Epithelial cell of esophagus (primary cell): ENCODE measurements around the gene ATP2A1.

Source experiments
- DNase-seq: peaks from one replicate; pipeline ENCODE4 v3.0.0; 2010; ENCODE audit warnings: low read depth
- H3K4me3 ChIP-seq: 2 replicates; pipeline ENCODE4 v1.5.1; 2011; ENCODE audit warnings: mild to moderate bottlenecking, low read length, control low read depth
- TF ChIP-seq, protein P1 (sequence below): IDR thresholded peaks from 2 replicates; pipeline ENCODE4 v1.5.1; 2011; ENCODE audit warnings: low read depth, mild to moderate bottlenecking, low read length, control low read depth, inconsistent platforms; ENCODE audit not compliant: insufficient read depth; ENCODE audit errors: missing control alignments

Gene ATP2A1

DNA sequence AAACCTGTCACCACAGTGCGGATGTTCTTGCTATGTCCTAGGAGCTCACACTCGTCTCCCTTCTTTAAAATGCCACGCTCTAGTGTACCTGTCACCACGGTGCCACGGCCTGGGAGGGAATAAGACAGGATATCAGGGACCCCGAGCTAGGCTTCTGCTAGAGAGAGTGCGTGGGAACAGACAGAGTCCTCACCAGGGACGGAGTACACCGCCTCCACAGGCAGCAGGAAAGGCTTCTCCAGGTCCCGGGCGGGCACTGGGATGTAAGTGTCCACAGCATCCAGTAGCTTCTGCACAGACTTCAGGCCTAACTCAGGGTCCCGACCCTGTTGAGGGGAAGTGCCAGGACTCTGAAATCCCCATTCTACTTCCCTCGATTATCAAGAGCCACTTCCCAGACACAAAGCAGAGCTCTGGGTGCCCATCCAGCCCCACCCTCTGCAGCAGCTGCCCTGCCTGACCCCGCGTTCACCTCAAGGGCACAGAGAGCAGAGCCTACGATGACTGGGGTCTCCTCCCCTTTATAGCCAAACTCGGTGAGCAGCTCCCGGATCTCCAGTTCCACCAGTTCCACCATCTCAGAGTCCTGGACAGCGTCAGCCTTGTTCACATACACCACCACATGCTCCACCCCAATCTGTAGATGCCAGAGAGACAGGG, 33.9 kb upstream of the ATP2A1 start:
- no peak overlapping the region for H3K4me3 ChIP-seq
- no peak for DNase-seq
- TF ChIP-seq, protein P1, sequence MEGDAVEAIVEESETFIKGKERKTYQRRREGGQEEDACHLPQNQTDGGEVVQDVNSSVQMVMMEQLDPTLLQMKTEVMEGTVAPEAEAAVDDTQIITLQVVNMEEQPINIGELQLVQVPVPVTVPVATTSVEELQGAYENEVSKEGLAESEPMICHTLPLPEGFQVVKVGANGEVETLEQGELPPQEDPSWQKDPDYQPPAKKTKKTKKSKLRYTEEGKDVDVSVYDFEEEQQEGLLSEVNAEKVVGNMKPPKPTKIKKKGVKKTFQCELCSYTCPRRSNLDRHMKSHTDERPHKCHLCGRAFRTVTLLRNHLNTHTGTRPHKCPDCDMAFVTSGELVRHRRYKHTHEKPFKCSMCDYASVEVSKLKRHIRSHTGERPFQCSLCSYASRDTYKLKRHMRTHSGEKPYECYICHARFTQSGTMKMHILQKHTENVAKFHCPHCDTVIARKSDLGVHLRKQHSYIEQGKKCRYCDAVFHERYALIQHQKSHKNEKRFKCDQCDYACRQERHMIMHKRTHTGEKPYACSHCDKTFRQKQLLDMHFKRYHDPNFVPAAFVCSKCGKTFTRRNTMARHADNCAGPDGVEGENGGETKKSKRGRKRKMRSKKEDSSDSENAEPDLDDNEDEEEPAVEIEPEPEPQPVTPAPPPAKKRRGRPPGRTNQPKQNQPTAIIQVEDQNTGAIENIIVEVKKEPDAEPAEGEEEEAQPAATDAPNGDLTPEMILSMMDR: no peak

DNA sequence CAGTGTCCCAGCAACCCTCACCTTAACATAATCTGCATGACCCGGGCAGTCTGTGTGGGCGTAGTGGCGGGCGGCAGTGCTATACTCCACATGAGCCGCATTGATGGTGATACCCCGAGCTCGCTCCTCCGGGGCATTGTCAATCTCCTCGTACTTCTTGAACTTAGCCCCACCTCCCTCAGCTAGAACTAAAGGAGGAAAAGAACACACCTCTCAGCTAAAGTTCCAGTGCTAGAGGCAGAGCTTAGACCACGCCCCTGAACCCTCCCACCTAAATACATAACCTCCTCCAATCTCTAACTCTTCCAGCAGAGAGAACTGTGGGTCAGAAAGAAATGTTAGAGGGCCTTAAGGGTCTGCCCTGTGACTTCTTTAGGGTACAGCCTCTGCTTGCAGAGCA, 33.0 kb upstream of the ATP2A1 start:
- DNase-seq: peak; percentile 62
- peak overlapping the region; percentile 98 for H3K4me3 ChIP-seq
- TF ChIP-seq, protein P1: no peak

DNA sequence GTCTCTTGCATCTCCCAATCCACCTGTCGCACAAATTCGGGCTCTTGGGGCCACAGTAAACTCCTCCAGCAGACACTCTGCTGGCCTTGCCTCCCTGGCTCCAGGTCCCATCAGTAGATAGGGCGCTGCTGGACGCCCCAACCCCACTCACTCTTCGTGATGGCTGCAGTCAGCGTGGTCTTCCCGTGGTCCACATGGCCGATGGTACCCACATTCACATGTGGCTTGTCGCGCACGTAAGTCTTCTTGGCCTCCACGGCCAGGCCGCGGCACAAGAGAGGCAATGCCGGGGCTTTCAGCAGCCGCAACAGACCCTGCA, 32.6 kb upstream of the ATP2A1 start:
- peak; percentile 9 for DNase-seq
- TF ChIP-seq, protein P1: no peak
- peak overlapping the region; percentile 98 for H3K4me3 ChIP-seq

DNA sequence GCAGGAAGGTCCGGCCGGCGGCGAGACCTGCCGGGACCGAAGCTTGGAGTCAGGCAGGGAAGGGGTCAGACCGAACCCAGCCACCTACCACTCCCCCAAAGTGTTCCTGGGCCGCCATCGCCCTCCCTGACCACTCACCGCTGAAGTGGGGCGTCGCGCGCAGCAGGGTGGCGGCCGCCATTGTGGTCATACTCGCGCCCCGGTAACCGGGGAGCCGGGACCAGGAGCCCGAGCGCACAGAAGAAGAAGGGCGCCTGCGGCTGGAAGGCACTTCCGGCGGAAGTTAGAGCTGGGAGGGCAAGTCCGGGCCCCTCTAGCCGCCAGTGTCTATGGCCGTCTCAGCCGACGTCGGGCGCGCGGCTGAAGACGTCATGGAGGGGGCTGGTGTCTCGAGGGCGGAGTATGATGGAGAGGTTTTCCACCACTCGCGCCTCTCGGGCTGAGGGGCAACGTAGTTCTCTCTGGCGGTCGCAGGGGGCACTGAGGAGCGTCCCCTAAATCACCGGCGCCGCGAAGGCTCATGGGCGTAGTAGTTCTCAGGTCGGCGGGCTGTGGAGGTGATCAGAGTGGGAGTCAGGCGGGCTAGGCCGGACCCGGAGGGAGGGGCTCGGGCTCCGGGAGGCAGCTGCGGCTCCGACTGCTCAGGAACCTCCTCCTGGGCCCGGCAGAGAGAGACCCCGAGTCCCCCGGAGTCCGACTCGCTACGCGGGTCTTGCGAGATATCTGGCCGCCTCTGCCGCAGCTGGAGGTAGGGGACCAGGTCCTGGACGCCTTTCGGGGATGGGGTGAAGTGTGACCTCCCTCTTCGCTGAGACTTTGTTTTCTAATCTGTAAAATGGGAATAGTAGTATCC, 32.0 kb upstream of the ATP2A1 start, which contains the start of gene TUFM:
Gene TUFM, minus strand, starts transcription at position 269 of the 853 bp plus-strand sequence. Its CDS starts 79 bp downstream, at position 190.
- H3K4me3 ChIP-seq: peak within 1 kb of the TSS; percentile 98
- TF ChIP-seq, protein P1: peak; percentile 45
- DNase-seq: peak; percentile 99

DNA sequence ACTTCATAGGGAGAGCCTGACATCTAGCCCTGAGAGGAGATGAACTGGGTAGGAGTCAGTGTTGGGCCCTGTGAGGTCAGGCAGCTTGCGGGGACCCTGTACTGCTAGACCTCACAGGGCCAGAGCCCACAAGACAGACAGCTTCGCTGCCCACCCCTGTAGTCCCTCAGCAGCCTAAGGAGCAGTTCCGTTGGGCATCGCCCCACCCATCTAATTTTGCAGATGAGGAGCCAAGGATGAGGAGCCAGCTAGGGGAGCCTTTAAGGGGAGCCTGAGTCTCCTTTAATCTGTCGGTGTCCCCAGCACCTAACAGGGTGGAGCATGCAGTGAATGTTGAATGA, 31.4 kb upstream of the ATP2A1 start:
- peak overlapping the region; percentile 98 for H3K4me3 ChIP-seq
- TF ChIP-seq, protein P1: no peak
- DNase-seq: no peak

DNA sequence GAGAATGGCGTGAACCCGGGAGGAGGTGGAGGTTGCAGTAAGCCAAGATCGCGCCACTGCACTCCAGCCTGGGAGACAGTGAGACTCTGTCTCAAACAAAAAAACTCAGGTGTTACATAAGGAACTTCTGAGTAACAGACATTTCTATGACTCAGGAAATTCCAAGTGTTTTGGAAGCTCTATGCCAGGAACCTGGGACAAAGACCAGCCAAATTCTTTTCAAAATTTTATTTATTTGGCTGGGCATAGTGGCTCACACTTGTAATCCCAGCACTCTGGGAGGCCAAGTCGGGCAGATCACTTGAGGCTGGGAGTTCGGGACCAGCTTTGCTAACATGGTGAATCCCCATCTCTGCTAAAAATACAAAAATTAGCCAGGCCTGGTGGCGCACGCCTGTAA, 19.9 kb upstream of the ATP2A1 start:
- H3K4me3 ChIP-seq: no peak overlapping the region
- TF ChIP-seq, protein P1: no peak
- peak; percentile 61 for DNase-seq
